Coronary artery (tissue), 2 donors: ENCODE results near the gene UAP1.

Experiments
- DNase-seq: peaks from one replicate; pipeline ENCODE4 v3.0.0-alpha.2; 2017; ENCODE audit warnings: low spot score
- H3K27ac ChIP-seq, 2 donors: fragments of 200-600 bp; sonication (generic); one replicate each; pipeline ENCODE4 v1.5.1; 2016 to 2019
- H3K4me3 ChIP-seq: fragments of 200-600 bp; sonication (generic); 2 replicates; pipeline ENCODE4 v1.5.1; 2016; ENCODE audit warnings: mild to moderate bottlenecking, moderate library complexity
- TF ChIP-seq, protein P1 (sequence below): fragments of 200-600 bp; sonication (generic); IDR thresholded peaks from one replicate; pipeline ENCODE4 v1.5.1; 2019; ENCODE audit warnings: antibody characterized with exemption

UAP1 gene

DNA sequence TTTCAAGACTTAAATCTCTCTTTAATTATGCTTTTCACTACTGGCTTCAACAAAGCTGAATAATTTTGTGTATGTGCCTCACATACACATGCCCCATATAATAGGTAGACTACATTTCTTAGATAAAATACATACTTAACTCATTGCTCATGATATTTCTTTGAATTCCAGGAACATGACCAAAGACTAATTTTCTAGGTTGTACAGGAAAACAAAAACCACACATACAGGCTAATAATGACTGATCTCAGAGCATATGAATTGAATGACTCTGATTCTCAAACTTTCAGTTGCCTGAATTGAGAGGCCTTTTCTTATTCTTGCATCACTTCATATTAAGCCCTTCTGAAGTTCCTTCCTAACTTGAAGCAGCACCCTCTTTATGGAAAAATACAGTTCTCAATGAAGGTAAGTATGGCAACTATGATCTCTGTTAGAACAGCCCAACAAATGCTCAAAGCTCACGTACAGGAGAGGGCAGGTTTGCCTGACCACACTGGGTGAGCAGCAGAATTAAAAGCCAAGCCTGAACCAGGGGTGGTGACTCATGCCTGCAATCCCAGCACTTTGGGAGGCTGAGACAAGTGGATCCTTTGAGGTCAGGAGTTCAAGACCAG, 22.6 kb upstream of the UAP1 start:
- no peak overlapping the region for H3K4me3 ChIP-seq
- H3K27ac ChIP-seq: no peak overlapping the region
- TF ChIP-seq, protein P1, sequence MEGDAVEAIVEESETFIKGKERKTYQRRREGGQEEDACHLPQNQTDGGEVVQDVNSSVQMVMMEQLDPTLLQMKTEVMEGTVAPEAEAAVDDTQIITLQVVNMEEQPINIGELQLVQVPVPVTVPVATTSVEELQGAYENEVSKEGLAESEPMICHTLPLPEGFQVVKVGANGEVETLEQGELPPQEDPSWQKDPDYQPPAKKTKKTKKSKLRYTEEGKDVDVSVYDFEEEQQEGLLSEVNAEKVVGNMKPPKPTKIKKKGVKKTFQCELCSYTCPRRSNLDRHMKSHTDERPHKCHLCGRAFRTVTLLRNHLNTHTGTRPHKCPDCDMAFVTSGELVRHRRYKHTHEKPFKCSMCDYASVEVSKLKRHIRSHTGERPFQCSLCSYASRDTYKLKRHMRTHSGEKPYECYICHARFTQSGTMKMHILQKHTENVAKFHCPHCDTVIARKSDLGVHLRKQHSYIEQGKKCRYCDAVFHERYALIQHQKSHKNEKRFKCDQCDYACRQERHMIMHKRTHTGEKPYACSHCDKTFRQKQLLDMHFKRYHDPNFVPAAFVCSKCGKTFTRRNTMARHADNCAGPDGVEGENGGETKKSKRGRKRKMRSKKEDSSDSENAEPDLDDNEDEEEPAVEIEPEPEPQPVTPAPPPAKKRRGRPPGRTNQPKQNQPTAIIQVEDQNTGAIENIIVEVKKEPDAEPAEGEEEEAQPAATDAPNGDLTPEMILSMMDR: no peak
- DNase-seq: no peak

DNA sequence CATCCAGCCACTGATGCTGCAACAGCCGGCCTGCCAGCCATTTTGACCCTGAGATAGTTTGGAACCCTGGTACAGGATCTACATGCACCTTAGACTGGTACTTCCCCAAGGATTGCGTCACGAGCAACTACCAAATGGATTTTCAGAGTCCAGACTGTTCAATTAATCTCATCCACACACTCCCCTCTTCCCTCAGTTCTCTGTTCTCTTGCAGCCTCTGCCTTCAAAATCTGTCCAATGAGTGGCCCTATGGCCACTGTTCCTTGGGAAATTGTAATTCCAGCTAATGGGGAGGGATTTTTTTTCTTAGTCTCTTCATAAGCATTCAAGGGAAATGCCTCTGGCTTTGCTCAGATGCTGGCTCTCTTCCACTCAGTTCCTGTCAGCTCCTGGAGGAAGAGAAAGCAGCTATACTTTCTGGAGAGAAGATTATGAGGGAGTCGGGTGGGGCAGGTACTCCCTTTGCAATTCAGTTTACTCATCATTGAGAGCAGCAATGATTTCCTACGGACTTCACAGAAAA, 19.8 kb upstream of the UAP1 start:
- peak; percentile 75 for DNase-seq
- peak overlapping the region; percentile 1 to 84 for H3K27ac ChIP-seq
- H3K4me3 ChIP-seq: no peak overlapping the region
- TF ChIP-seq, protein P1: no peak

DNA sequence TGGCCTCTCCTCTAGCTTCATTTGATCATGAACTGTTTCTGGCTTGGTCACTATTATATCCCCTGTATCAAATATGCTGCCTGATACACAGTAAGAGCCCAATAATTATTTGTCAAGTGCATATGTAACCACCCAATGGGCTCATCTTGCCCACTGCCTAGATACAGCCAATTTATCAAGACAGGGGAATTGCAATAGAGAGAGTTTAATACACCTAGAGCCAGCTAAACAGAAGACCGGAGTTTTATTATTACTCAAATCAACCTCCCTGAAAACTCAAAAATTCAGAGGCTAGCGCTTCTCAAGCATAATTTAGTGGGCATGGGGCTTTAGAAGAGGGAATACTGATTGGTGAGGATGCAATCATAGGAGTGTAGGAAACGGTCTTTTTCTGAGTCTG, 18.3 kb upstream of the UAP1 start:
- TF ChIP-seq, protein P1: no peak
- no peak overlapping the region for H3K27ac ChIP-seq

DNA sequence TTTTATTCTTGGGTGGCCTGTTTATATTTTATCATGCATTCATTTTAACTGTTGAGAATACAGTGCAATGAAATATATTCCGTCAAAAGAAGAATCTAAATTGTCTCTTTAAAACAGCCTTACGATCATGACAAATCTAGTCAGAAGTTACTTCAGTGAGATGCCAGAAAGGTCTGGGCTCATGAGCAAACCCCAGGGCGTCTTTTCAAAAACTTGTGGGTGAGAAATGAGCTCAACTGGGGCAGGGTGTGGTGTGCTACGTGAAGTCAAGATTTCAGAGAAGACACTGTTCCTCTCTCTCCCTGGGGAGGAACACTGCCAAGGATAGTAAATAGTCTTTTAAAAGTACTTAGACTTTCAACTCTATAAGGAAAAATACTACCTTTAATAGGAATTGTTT, 13.4 kb upstream of the UAP1 start:
- peak overlapping the region in 1 of 2 donors; percentile 62 for H3K27ac ChIP-seq
- TF ChIP-seq, protein P1: no peak
- H3K4me3 ChIP-seq: no peak overlapping the region
- DNase-seq: no peak

More for the DNA sequence above, 18.3 kb upstream of the UAP1 start:
- H3K4me3 ChIP-seq: no peak overlapping the region
- no peak for DNase-seq

DNA sequence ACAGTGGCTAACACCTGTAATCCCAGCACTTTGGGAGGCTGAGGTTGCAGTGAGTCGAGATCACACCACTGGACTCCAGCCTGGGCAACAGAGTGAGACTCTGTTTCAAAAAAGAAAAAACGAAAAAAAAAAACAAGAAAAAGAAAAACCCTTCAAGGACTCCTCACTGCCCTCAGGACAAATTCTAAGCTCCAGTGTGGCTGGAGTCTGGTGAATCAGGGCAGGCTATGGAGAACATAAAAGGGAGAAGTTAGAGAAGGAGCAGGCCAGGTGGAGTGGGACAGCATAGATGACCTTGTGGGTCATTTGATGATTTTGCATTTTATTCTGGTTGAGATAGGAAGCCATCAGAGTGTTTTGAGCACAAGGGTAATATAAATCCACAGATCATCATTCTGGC, 12.5 kb upstream of the UAP1 start:
- peak overlapping the region in 1 of 2 donors; percentile 54 for H3K27ac ChIP-seq
- TF ChIP-seq, protein P1: no peak
- no peak for DNase-seq
- H3K4me3 ChIP-seq: no peak overlapping the region

DNA sequence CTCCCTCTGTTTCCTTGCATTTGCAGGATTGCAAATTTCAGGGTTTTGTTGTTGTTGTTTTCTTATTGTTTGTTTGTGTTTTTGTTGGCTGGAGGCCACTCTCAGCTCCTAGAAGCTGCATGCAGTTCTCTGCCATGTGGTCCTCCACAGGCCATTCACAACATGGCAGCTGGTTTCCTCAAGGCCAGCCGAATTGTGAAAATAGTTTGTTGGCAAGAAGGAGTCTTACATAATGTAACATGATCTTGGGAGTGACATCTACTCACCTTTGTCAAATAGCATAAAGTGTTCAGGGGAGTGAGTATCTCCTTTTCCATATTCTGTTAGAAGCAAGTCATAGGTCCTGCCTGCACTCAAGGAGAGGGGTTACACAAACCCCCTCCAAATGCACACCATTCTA, 10.6 kb upstream of the UAP1 start:
- TF ChIP-seq, protein P1: no peak
- DNase-seq: no peak
- H3K27ac ChIP-seq: peak overlapping the region in 1 of 2 donors; percentile 46
- no peak overlapping the region for H3K4me3 ChIP-seq
